HEK293T (cell line): Measurements from ENCODE around the gene TCF7L2.

Experiments
- ARNT ChIP-seq: fragments of 450-650 bp; IDR thresholded peaks from 2 replicates; pipeline ENCODE4 v1.6.1; 2017; ENCODE audit warnings: mild to moderate bottlenecking
- BHLHE40 ChIP-seq: fragments of 450-650 bp; IDR thresholded peaks from 2 replicates; pipeline ENCODE4 v1.6.1; 2016; ENCODE audit warnings: mild to moderate bottlenecking, moderate library complexity, borderline replicate concordance
- FOXK2 ChIP-seq: fragments of 450-650 bp; IDR thresholded peaks from 2 replicates; pipeline ENCODE4 v1.6.1; 2016; ENCODE audit warnings: mild to moderate bottlenecking
- FOXM1 ChIP-seq: fragments of 450-650 bp; IDR thresholded peaks from 2 replicates; pipeline ENCODE4 v1.6.1; 2017; ENCODE audit warnings: mild to moderate bottlenecking, borderline replicate concordance
- HDGF ChIP-seq: fragments of 450-650 bp; IDR thresholded peaks from 2 replicates; pipeline ENCODE4 v1.6.1; 2017; ENCODE audit warnings: antibody characterized with exemption, borderline replicate concordance
- L3MBTL2 ChIP-seq: fragments of 450-650 bp; conservative IDR thresholded peaks from 2 replicates; pipeline ENCODE4 v1.6.1; 2016; ENCODE audit warnings: mild to moderate bottlenecking
- TARDBP ChIP-seq: fragments of 450-650 bp; IDR thresholded peaks from 2 replicates; pipeline ENCODE4 v1.6.1; 2016

DNA sequence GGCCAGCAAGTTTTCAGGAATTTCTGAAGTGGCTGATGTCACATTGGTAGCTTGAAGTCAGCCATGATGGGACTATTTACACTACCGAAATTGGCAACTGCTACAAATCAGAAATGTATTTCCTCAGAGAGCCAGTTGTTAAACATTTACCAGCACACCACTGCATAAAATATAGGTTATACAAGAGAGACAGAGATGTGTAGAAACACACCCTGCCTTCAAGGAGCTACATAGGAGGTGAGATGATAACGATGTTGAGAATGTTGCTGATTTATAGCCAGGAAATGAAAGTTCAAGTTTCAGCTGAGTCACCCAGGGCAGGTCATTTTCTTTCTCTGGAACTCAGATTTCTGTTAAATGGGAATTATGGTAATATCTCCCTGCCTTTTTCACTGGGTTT lies 46.0 kb upstream of the TCF7L2 start:
- no peak for TF ChIP-seq BHLHE40
- TF ChIP-seq FOXM1, result no peak
- TF ChIP-seq L3MBTL2, result no peak
- no peak for TF ChIP-seq ARNT
- no peak for TF ChIP-seq TARDBP
- no peak for TF ChIP-seq HDGF
- TF ChIP-seq FOXK2, result no peak
